HG03342 (cell line): ENCODE measurements around the gene BLOC1S3.
"Not testable (repeated sequence)": the region's sequence is repeated elsewhere in the genome, so short reads cannot be mapped to it uniquely, and the experiment has no call there.

Source experiments
- ATAC-seq: cut with Tn5 transposase; IDR thresholded peaks from one replicate; pipeline ENCODE4 v1.9.1; 2021; ENCODE audit warnings: mild to moderate bottlenecking, moderate library complexity; ENCODE audit not compliant: unreplicated experiment

Gene BLOC1S3

GRCh38 chr19:45222724-45223123, 44.1 kb downstream of the BLOC1S3 start:
- ATAC-seq = no peak

- no peak for ATAC-seq
Observed at GRCh38 chr19:45223879-45224278, 45.3 kb downstream of the BLOC1S3 start.

GRCh38 chr19:45224645-45225044, 46.1 kb downstream of the BLOC1S3 start:
- ATAC-seq = no peak

GRCh38 chr19:45229056-45229455, 50.5 kb downstream of the BLOC1S3 start:
- ATAC-seq = not testable (repeated sequence)
